ENCODE results near the gene LUC7L.
"Not testable (repeated sequence)": the region's sequence is repeated elsewhere in the genome, so short reads cannot be mapped to it uniquely, and the experiment has no call there.

The LUC7L gene, protein sequence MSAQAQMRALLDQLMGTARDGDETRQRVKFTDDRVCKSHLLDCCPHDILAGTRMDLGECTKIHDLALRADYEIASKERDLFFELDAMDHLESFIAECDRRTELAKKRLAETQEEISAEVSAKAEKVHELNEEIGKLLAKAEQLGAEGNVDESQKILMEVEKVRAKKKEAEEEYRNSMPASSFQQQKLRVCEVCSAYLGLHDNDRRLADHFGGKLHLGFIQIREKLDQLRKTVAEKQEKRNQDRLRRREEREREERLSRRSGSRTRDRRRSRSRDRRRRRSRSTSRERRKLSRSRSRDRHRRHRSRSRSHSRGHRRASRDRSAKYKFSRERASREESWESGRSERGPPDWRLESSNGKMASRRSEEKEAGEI

DNA sequence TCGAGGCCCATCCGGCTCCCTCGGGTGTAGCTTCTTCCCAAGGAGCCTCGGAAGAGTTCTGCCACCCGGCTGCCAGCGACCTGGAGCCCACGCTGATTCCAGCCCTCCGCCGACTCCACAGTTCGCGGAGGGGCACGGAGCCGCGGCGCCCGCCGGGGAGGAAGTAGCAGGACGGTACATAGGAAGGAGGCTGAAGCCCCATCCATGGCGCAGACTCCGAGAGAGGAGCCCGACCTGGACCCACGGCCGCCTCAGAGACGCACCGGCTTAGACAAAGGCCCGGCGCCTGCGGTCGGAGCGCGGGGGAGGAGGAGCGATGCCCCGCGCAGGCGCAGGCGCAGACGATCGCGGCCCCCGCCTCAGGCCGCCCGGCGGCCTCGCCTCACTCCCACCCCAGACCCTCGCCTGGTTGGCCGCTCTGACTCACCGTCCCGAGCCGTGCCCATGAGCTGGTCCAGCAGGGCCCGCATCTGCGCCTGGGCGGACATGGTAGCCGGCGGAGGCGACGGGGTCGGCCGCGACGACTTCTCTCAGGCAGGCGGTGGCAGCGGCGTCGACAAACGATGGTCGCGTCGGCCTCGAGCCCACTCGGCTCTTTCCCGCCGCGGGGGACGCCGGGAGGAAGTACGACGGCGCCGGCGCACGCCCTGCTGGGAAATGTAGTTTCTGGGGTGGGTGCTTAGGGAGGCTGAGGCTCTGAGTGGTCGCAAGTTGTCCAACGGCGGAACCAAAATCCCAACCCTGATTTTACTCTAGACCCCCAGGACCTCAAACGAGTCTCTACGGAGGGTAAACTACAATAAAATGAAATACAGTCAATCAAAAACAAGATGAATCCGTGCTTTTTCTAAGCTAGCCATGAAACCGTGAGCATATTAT, at the start of gene LUC7L:
Gene LUC7L, minus strand, starts transcription at position 598 of the 879 bp plus-strand sequence. Its CDS starts 110 bp downstream, at position 488.
- peak; percentile 77 for DNase-seq (ENCODE audit: low read depth)

DNA sequence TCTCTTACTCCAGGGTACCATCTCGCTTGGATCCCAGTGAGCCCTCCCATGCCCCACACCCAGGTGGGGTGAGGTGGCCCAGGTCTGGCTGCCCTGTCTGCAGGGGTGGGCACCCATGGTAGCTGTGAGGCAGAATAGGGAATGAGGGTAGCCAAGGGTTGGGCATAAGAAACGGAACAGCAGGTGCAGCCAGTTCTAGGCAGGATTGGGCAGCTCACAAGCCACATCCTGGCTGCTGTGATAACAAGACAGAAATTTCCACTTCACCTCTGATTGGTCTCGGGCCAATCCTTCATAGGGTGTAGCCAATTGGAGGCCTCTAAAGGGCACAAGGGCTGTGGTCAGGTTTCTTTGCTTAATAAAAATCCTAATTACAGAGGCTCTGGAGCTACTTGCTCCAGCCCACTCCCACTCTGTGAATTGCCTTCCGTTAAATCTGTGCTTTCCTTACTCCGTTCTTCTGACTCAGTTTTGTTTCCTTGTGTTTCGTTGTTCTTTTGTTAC, 49.7 kb upstream of the LUC7L start:
- peak; percentile 72 for DNase-seq (ENCODE audit: low read depth)

DNA sequence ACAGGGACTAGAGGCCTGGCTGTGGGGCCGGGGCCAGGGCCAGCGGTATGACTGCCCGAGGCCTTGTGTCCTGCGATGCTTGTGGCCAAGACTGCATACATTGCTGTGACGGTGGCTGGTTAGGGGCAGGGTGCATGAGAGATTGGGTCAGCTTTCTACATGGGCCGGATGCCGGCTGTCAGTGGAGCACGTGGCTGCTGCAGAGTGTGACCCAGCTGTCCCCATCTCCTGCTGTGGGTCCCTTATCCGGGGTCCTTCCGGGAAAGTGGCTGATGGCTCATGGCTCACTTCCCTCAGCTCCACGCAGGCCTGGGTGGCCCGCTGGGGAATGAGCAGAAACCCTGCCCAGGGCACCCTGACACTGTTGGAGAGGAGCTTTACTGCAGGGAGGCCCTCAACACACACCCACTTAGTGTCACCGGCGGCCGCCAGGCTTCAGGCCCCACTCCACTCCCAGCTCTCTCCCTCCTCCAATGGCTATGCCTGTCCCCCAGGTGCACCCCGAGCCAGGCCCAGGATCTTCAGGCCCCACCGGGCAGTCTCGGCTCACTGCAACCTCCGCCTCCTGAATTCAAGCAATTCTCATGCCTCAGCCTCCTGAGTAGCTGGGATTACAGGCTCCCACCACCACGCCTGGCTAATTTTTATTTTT, 47.3 kb upstream of the LUC7L start:
- DNase-seq (ENCODE audit: low read depth): no peak

DNA sequence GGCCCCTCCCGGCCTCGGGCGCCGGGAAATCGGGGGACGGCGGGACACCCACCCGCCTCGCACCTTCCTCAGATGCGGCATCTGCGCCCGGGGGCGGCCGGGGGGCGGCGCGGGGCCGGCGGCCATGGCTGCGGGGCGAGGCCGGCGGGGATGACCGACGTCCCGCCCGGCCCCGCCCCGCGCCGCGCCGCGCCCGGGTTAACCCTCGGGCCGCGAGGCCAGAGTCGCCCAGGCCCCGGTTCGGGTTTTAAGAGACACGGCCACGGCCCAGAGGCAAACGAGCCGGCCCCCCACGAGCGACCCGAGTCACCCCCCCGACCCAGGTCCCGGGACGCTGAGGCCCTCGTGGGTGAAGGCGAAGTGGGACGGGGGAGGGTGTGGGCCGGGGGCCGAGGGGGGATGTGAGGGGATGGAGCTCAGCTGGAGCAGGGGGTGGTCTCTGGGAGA, 46.6 kb upstream of the LUC7L start, which contains the start of gene RGS11:
Gene RGS11, minus strand, starts transcription at position 159 of the 447 bp plus-strand sequence. Its CDS starts 33 bp downstream, at position 126.
- no peak for DNase-seq (ENCODE audit: low read depth)

DNA sequence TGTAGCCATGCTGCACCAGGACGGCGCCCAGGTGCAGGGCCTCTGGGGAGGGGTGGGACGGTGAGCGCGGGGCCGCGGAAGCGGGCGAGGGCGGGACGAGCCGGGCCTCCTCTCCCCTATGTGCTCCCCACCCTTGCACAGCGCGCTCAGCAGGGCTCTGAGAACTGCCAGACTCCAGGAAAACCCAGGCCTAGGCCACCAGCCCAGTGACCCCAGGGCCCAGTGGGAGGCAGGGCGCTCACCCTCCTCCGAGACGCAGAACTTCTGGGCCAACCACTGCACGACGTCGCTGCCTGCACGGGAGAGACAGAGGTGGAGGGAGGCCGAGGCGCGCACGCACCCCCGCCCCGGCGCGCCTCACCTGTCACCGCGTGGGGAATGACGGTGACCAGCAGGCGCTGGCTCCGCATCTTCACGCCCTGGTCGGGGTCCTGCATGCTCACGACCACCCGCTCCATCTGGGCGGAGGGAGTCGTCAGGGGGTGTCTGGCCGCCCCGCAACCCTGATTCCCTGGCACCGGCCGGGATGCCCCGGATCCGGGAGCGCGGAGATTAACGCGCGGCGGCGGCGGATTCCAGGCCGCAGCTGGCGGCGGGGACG, 45.9 kb upstream of the LUC7L start:
- no peak for DNase-seq (ENCODE audit: low read depth)

DNA sequence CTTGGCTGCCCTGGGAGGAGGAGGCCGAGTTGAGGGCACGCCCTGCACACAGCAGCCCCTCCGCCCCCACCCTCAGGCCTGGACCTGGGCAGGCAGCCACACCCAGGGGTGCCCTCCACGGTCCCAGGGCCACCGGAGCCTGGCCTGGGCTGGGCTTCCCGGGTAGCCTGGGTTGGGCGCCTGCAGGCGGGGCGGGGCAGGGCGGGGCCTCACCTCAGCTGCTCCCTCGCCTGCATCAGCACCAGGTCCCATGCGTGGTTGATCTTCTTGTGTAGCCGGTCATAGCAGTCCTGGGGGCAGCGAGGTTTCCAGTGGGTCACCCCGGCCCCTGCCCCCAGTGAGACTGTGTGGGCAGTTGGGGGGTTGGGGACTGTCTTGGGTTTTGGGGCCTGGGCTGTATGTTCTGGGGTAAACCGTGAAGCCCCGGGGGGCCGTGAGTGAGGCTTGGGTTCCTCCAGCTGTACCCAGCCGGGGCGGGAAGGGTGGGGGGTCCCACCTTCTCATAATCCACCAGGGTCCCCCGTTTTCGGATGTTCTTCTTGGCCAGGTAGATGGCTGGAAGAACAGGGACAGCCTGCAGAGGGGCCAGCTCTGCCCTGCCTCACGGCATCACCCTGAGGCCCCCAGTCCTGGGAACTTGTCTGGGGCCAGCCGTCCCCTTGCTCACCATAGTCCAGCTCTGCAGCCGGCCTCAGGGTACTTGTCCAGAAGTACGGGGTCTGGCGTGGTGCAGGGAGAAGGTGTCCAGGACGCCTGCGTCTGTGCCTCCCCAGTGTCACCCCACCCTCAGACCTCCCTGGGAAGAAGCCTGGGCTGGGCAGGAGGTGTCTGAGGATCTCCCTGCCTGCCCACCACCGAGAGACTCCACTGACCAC, 44.5 kb upstream of the LUC7L start:
- DNase-seq (ENCODE audit: low read depth): no peak

DNA sequence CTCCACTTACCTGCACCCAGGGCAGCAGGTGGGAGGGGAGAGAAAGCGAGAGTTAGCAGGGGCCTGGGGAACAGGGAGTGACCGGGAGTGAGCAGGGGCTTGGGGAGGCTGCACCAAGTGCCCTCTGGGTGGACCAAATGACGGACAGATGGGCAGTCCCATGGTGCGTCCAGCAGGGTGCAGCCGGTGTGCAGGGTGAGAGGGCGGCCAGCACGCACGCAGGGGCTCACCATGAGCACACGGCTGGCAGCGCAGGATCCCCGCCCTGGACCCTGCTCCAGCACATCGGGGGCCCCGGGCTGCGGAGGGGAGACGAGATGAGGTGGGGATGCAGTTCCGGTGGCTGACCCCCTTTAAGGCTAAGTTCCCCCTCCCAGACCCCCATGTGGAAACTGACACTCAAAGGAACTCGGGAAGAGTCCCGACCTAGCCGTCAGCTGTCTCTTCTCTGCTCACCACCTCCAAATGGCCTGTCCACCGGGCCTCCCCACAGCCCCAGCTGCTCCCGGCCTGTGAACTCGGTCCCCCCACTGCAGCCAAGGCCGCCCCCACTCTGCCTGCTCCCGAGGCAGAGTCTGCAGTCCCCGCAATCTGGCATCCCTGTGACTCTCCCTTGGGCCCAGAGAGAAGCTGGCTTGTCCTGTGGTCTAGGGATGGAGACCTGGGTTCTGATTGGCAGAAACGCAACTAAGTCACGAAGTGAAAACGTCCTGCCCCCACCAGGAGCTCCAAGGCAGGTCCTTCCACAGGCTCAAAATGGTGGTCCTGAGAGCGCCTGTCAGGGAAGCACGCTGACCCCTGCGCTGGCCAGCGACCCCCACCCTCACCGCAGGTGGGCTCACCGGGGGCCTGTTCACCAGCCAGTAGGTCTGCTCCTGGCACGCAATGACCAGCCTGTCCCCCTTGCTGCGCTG, 43.6 kb upstream of the LUC7L start:
- DNase-seq (ENCODE audit: low read depth): no peak

DNA sequence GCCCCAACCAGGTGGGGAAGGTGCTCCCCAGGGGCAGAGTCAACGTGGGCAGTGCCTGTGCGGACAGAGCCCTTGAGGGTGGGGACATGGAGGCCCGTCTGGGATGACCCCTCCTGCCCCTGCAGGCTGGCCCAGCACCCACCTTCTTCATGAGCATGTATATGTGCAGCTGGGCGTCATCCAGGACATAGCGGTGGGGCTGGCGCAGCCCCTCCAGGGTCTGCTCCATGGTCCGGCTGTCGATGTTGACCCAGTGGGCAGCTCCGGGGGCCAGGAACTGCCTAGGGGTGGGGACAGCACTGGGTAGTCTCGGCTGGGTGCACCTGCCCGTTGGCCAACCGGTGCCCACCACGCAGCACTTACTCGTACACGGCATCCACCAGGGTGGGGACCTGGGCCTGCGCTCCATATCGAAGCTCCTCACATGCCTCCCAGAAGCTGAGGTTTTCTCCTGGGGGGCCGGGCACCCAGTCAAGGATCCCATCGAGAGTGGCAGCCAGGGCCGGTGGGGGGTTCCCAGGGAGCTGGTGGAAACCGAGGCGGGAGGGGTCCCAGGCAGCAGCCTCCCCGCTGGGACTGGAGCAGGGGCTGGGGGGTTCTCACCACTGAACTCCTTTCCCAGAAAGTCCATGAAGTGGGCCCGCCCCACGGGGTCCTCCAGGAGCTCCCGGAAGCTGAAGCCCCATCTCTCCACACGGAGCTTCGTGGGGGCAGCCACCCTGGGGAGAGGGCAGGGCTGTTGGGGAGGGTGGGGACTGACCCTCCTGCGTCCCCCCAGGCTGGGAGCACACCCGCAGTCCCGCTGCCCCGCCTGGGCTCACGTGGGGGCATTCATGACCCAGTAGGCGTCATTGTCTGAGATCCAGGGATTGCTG, 41.4 kb upstream of the LUC7L start:
- DNase-seq (ENCODE audit: low read depth): no peak

DNA sequence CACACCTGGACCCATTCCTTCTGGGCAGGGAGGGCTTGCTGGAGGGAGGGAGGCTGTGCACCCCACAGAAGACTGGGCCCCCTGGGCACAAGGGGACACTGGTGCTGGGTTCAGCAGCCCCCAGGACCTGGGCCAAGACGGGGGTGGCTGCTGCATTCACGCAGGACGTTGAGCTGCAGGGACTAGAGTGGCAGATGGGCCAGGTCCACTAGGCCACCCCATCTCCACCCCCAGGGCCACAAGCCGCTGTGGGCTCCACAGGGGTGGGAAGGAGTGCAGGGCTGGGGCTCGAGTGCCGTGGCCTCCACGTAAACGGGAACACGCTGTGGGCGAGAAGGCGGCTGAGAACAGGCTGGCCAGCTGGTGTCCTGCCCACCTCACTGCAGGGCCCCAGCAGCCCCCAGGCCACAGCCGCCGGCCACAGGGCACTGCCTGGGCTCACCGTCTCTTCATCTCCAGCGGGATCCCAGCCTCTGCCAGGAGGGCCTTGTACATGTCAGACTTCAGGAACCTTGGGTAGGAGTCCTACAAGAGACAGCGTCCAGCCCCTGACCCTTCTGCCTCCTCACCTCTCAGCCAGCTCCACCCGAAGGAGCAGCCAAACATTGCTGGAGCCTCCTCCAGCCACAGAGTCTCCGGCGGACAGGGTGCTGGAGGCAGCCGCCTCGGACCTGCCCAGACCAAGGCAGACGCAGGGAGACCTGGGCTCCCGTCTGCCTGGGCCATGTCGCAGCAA, 40.0 kb upstream of the LUC7L start:
- no peak for DNase-seq (ENCODE audit: low read depth)

DNA sequence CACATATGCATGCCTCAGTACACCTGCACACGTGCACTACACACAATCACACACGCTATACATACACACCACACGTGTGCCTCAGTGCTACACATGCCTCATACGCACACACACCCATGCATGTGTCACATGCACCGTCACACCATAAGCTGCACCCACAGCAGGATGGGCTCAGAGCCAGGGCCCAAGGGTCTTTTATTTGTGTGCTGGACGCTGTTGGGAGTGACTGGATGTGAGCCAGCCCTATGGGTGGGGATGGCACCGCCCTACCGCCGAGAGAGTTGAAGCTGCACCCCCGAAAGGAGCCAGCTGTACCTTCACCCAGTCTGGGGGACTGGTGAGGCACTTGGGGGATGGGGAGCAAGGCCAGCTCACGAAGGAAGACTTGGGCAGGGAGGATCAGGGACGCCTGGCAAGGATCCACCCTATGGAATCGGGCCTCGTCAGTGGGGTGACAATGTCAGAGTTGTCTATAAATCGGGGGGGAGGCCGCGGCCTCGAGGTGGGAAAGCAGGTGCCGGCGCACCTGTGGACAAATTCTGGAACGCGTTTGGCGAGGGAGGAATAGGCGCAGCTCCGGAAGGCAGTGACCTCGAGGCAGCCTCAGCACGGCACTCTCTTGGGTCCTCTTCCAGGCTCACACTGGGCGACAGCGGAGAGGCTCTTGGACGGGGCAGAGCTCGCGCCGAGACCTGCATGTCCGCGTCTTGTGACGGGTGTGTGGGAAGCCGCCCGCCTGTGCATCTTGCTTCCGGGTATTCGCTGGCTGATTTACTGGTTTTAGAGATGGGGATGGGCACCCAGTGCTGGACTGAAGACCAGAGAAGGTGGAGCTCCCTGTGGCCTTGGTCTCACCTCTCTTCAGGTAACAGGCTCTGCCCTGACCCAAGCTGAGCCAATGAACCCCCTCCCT, 39.1 kb upstream of the LUC7L start:
- DNase-seq (ENCODE audit: low read depth): no peak

DNA sequence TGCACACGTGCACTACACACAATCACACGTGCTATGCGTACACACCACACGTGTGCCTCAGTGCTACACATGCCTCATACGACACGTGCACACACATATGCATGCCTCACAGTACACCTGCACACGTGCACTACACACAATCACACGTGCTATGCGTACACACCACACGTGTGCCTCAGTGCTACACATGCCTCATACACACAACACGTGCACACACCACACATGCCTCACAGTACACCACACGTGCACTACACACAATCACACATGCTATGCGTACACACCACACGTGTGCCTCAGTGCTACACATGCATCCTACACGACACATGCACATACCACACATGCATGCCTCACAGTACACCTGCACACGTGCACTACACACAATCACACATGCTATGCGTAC, 38.3 kb upstream of the LUC7L start:
- not testable (repeated sequence) for DNase-seq (ENCODE audit: low read depth)

DNA sequence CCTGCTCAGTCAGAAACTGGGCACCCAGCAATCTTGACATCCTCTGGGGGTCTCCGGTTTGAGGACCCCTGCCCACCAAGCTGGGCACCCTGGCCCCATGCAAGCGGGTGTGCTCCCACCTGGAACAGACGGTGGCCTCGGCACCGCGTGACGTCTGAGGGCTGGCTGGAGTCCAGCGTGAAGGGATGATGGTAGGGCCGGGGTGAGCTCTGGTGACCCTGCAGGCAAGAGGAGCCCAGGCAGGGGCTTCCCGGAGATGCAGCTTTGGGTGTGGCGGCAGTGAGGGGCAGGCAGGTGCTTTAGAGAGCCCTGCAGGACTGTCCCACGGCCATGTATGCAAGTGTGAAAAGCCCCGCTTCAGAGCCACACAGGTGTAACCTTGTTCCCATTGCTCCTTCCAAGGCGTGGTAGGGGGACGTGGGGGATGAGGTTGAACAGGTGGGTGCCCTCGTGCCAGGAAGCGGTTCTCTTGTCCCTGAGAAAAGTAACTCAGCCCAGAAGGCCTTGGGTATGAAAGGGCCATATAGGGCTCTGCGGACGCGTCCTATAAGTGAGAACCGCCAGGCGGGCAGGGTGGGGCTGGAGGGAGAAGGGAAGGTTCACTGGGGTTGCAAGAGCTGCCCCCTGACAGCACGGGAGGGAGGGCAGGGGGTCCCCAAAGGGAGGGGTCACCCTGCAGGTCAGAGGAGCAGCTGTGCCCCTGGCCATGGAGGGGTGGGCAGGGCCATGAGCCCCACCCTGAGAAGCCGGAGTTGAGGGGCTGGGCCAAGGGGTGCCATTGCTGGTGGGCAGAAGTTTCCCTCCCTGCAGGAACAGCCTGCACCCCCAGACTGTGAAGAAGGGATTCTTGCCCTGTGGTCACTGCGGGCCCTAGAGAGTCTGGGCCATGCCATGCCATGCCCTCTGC, 37.3 kb upstream of the LUC7L start:
- no peak for DNase-seq (ENCODE audit: low read depth)

DNA sequence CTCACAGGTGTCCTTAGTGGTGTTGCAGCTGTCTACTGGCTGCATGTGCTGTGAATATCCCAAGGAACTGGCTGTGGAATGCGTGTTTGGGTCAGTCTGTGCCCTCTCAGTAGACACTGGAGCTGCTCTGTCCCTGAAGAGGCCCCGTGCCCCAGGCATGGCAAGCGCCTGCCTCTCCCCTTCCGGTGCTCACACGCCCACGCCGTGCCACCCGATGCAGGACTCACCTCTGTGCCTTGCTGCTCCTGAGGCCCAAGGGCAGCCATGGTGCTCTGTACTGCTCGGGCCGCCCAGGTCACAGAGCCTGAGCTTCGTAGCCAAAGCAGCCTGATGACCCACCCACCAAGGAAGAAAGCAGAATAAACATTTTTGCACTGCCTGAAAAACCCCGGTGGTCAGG, 36.5 kb upstream of the LUC7L start:
- no peak for DNase-seq (ENCODE audit: low read depth)

DNA sequence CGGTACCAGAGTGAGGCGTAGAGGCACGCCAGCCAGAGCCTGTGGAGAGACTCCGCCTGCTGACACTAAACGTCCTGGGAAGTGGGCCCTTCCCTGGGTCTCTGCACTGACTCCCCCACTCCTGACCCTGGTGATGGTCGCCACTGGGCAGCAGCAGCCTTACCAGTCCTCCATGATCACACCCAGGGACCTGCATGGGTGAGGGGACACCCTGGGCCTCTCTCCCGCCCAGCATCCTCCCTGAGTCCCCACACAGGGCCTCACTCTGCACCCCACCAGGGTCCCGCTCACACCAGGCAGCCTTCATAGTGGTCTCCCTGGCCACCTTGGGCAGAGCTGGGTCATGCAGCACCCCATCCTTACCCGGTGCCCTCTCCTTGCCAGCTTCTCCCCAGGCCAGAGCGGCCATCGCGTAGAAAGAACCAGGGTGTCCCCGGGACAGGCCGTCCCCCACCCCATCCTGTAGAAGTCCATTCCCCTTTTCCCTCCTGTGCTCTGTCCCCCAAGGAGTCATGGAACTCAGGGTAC, 35.8 kb upstream of the LUC7L start:
- no peak for DNase-seq (ENCODE audit: low read depth)

DNA sequence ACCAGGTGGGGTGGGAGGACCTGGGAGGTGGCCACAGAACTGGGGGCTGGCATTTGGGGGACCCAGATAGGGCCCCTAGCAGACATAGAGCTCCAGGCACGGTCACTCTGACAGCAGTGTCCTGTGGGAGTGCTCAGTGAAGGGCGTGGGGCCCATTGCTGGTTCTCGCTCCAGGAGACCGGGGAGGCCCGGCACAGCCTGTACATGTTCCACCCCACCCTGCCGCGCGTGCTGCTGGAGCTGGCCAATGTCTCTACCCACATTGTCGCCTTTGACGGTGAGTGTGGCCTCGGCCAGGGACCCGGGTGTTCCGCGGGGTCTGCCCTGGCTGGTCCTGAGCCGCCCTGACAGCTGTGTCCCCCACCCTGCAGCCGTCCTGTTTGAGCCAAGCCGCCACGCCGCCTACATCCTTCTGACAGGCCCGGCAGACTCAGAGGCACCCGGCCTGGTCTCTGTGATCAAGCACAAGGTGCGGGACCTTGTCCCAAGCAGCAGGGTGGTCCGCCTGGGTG, 35.2 kb upstream of the LUC7L start:
- DNase-seq (ENCODE audit: low read depth): no peak
